GM12872 (cell line): Measurements from ENCODE around the gene COX18.

Source experiments
- CTCF ChIP-seq: IDR thresholded peaks from 3 replicates; pipeline ENCODE4 v1.5.1; 2011; ENCODE audit warnings: low read depth, mild to moderate bottlenecking, low read length, moderate library complexity; ENCODE audit not compliant: insufficient read depth

Gene COX18

GRCh38 chr4:73092868-73093267, 23.4 kb upstream of the COX18 start:
- no peak for TF ChIP-seq CTCF

GRCh38 chr4:73090738-73091137, 21.2 kb upstream of the COX18 start:
- TF ChIP-seq CTCF = no peak

- TF ChIP-seq CTCF = no peak
Measured at GRCh38 chr4:73087871-73088270, 18.4 kb upstream of the COX18 start.

GRCh38 chr4:73086095-73086868, 16.8 kb upstream of the COX18 start:
- TF ChIP-seq CTCF = no peak

- TF ChIP-seq CTCF = no peak
Measured at GRCh38 chr4:73080789-73081188, 11.3 kb upstream of the COX18 start.

GRCh38 chr4:73075832-73076231, 6.3 kb upstream of the COX18 start:
- TF ChIP-seq CTCF = no peak

GRCh38 chr4:73070074-73070390, 516 bp upstream of the COX18 start:
- no peak for TF ChIP-seq CTCF
